Subcutaneous adipose tissue (tissue), 4 donors: ENCODE data around the gene NPHP4. TPM values are rescaled to one million over a fixed set of nuclear protein-coding genes. Genes with fewer than 3 reads are reported as not detected.

Source experiments
- CTCF ChIP-seq: fragments of 450-650 bp; IDR thresholded peaks from one replicate; pipeline ENCODE4 v1.5.1; 2016; ENCODE audit warnings: low read depth, mild to moderate bottlenecking, control low read depth, antibody characterized with exemption, moderate library complexity
- total RNA-seq, 4 donors: library from RNA; depleted of rRNA; stranded (reverse); fragments of >200 nt; gene quantifications; one replicate each; pipeline ENCODE4 v1.1.0, GENCODE V29; 2016

NPHP4 gene
- total RNA-seq, 4 donors from 2014 or later = 7.3 to 11.9 (median 9.5) TPM

GRCh38 chr1:5876094-5876650, 116.1 kb downstream of the NPHP4 start:
- TF ChIP-seq CTCF = no peak

- no peak for TF ChIP-seq CTCF
Measured at GRCh38 chr1:5875345-5875910, 116.8 kb downstream of the NPHP4 start.

GRCh38 chr1:5874416-5875110, 117.7 kb downstream of the NPHP4 start:
- no peak for TF ChIP-seq CTCF

- TF ChIP-seq CTCF = no peak
Measured at GRCh38 chr1:5873556-5873955, 118.7 kb downstream of the NPHP4 start.

GRCh38 chr1:5872886-5873285, 119.3 kb downstream of the NPHP4 start:
- no peak for TF ChIP-seq CTCF

- TF ChIP-seq CTCF = no peak
Measured at GRCh38 chr1:5868931-5869500, 123.2 kb downstream of the NPHP4 start.

- TF ChIP-seq CTCF = no peak
Measured at GRCh38 chr1:5865774-5866173, 126.5 kb downstream of the NPHP4 start.
